ENCODE measurements around the gene GNG3. TPM values are rescaled to one million over a fixed set of nuclear protein-coding genes. Genes with fewer than 3 reads are reported as not detected.
"Not testable (repeated sequence)": the region's sequence is repeated elsewhere in the genome, so short reads cannot be mapped to it uniquely, and the experiment has no call there.

GNG3 gene
- total RNA-seq, 1 experiment from 2014 or later, result not detected

DNA sequence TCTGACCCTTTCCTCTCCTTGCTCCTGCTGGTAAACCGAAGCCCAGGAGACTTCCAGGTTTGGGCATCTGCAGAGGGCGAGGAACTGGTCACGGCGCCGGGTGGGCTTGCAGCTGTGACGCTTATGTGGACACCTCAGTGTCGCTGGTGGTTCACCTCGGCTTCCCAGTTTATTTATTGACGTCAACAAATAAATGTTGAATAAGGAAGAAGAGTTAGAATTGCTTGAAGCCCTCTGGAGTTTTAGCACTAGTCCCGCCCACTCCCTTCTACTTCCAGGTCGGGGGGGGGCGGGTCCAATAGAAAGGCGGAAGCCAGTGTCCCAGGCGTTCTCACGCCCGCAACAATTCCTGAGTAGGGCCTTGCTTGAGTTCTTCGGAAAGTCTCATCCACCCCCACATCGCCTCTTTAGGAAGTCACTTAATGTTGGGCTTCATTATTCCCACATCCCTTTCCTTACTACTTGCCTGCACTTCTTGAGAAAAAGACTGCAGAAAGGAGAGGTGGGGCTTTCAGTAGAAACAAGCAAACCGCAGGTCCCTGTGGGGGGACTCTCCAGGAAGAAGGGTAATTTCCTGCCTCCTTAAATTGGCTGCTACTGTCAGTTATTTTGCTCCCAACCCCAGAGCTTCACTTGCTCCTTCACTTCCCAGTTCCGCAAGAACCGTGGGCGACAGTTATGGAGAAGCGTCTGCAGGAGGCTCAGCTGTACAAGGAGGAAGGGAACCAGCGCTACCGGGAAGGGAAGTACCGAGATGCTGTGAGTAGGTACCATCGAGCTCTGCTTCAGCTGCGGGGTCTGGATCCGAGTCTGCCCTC, 20.9 kb downstream of the GNG3 start, which contains the start of gene TTC9C:
Gene TTC9C (plus strand): TSS at position 316 of the 818 bp plus-strand sequence. CDS start 363 bp downstream, at position 679.
- BruUV-seq (replicated peaks), result TSS peak; percentile 72
- no peak for TF ChIP-seq CTCF (IDR thresholded peaks at IDR 0.05; ENCODE audit: unreplicated experiment)
- peak within 1 kb of the TSS; percentile 89 for H3K4me3 Mint-ChIP-seq (ENCODE audit: low read depth, unreplicated experiment)
- intact Hi-C loops (cut with micrococcal nuclease; ENCODE audit: unreplicated experiment), result no loop called here
- peaks cover 68% of the 10 kb centered on the region for H3K36me3 Mint-ChIP-seq (ENCODE audit: insufficient read depth, unreplicated experiment)
- CTCF ChIA-PET, result interaction anchor here (0.6 to 2.2 kb wide), 7 partner anchors 26 to 155 kb away, joined by 3 to 8 read pairs (median 5); partner anchors contain the start of genes EEF1G, UQCC3 and ZBTB3
- peaks cover 11% of the 10 kb centered on the region for H3K4me1 Mint-ChIP-seq (ENCODE audit: low read depth, unreplicated experiment)
- H3K9me3 Mint-ChIP-seq (ENCODE audit: low read depth, unreplicated experiment), result no peaks in the 10 kb centered on the region
- peak; percentile 85 for DNase-seq
- H3K27ac Mint-ChIP-seq (ENCODE audit: unreplicated experiment), result peak within 1 kb of the TSS; percentile 98
- no peaks in the 10 kb centered on the region for H3K27me3 Mint-ChIP-seq (ENCODE audit: unreplicated experiment)

DNA sequence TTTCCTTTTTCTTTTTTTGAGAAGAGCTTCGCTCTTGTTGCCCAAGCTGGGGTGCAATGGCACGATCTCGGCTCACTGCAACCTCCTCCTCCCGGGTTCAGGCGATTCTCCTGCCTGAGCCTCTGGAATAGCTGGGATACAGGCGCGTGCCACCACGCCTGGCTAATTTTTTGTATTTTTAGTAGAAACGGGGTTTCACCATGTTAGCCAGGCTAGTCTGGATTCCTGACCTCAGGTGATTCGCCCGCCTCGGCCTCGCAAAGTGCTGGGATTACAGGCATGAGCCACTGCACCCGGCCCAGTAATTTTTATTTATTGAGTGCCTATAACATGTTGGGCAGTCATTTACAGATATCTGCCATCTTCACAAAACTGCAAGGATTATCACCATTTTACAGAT, 22.6 kb downstream of the GNG3 start:
- H3K27ac Mint-ChIP-seq (ENCODE audit: unreplicated experiment); BruUV-seq (replicated peaks); H3K27me3 Mint-ChIP-seq (ENCODE audit: unreplicated experiment); H3K9me3 Mint-ChIP-seq (ENCODE audit: low read depth, unreplicated experiment); H3K4me1 Mint-ChIP-seq (ENCODE audit: low read depth, unreplicated experiment); DNase-seq; CTCF ChIA-PET; intact Hi-C loops (cut with micrococcal nuclease; ENCODE audit: unreplicated experiment): not testable (repeated sequence)
- Mint-ChIP-seq H3K36me3 (ENCODE audit: insufficient read depth, unreplicated experiment) (peaks cover 54% of the 10 kb centered on the region), H3K4me3 (ENCODE audit: low read depth, unreplicated experiment) (peak overlapping the region; percentile 89)

DNA sequence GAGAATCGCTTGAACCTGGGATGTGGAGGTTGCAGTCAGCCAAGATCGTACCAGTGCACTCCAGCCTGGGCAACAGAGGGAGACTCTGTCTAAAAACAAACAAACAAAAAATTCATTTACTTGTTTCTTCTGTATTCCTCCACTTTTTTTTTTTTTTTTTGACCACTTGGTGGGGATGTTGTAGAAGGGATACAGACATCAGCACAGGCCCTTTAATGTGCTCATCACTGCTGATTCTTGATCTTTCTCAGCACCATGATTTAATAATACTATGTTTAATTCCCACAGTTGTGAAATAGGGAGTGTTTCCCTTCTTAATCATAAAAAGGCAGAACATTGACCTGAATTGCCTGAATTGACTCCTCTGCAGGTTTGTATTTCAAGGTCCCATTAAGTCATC, 25.4 kb downstream of the GNG3 start:
- H3K27me3 Mint-ChIP-seq (ENCODE audit: unreplicated experiment), result no peaks in the 10 kb centered on the region
- CTCF ChIA-PET, result no interaction called here
- no peaks in the 10 kb centered on the region for H3K4me1 Mint-ChIP-seq (ENCODE audit: low read depth, unreplicated experiment)
- intact Hi-C loops (cut with micrococcal nuclease; ENCODE audit: unreplicated experiment), result no loop called here
- H3K9me3 Mint-ChIP-seq (ENCODE audit: low read depth, unreplicated experiment), result no peaks in the 10 kb centered on the region
- H3K27ac Mint-ChIP-seq (ENCODE audit: unreplicated experiment), result no peak overlapping the region
- DNase-seq, result no peak
- H3K36me3 Mint-ChIP-seq (ENCODE audit: insufficient read depth, unreplicated experiment), result peaks cover 42% of the 10 kb centered on the region
- no peak overlapping the region for H3K4me3 Mint-ChIP-seq (ENCODE audit: low read depth, unreplicated experiment)
- no peak for TF ChIP-seq CTCF (IDR thresholded peaks at IDR 0.05; ENCODE audit: unreplicated experiment)
- no TSS peak for BruUV-seq (replicated peaks)

DNA sequence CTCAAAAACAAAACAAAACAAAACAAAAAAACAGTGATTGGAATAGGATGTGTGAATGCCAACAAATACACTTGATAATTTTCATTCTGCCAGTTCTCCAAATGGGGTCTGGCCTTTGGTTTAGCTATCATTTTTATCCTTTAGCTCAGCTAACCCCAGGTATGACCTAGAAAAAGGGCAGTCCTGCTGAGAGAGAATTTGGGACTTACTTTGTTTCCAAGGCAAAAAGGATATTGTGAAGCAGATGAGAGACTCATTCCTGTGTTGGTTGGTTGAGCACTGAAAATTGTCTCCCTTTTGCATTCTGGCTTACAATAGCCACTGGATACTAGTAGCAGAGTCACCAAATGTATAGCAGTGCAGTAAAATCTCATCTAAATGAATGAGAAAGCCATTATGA, 29.7 kb downstream of the GNG3 start:
- DNase-seq, result no peak
- H3K9me3 Mint-ChIP-seq (ENCODE audit: low read depth, unreplicated experiment), result no peaks in the 10 kb centered on the region
- no peak for TF ChIP-seq CTCF (IDR thresholded peaks at IDR 0.05; ENCODE audit: unreplicated experiment)
- CTCF ChIA-PET, result interaction anchor here (0.7 kb wide), 1 partner anchor 190 kb away, joined by 3 read pairs; the partner anchor contains the start of gene AHNAK
- H3K4me1 Mint-ChIP-seq (ENCODE audit: low read depth, unreplicated experiment), result no peaks in the 10 kb centered on the region
- no peak overlapping the region for H3K4me3 Mint-ChIP-seq (ENCODE audit: low read depth, unreplicated experiment)
- no TSS peak for BruUV-seq (replicated peaks)
- H3K27me3 Mint-ChIP-seq (ENCODE audit: unreplicated experiment), result no peaks in the 10 kb centered on the region
- intact Hi-C loops (cut with micrococcal nuclease; ENCODE audit: unreplicated experiment), result no loop called here
- H3K36me3 Mint-ChIP-seq (ENCODE audit: insufficient read depth, unreplicated experiment), result peaks cover 59% of the 10 kb centered on the region
- H3K27ac Mint-ChIP-seq (ENCODE audit: unreplicated experiment), result no peak overlapping the region

Measured in Calu3 (cell line).